ENCODE measurements around the gene RC3H2.
"Not testable (repeated sequence)": the region's sequence is repeated elsewhere in the genome, so short reads cannot be mapped to it uniquely, and the experiment has no call there.

RC3H2 gene

GRCh38 chr9:122837266-122837850 is 67.8 kb downstream of the RC3H2 start:
- DNase-seq: no peak

- no peak for DNase-seq
Measured at GRCh38 chr9:122835313-122835731, 69.8 kb downstream of the RC3H2 start.

- no peak for DNase-seq
Measured at GRCh38 chr9:122832194-122832593, 73.0 kb downstream of the RC3H2 start.

- DNase-seq: not testable (repeated sequence)
Measured at GRCh38 chr9:122828965-122829284, 76.2 kb downstream of the RC3H2 start.

GRCh38 chr9:122827761-122828093 is 77.4 kb downstream of the RC3H2 start:
- peak; percentile 36 for DNase-seq

- DNase-seq: no peak
Measured at GRCh38 chr9:122822938-122823337, 82.2 kb downstream of the RC3H2 start.

GRCh38 chr9:122822056-122822455 is 83.1 kb downstream of the RC3H2 start:
- no peak for DNase-seq

- DNase-seq: no peak
Measured at GRCh38 chr9:122821278-122821943, 83.7 kb downstream of the RC3H2 start.

- no peak for DNase-seq
Measured at GRCh38 chr9:122820490-122820845, 84.7 kb downstream of the RC3H2 start.

GRCh38 chr9:122819791-122820489 is 85.2 kb downstream of the RC3H2 start:
- DNase-seq: no peak

GRCh38 chr9:122819326-122819725 is 85.8 kb downstream of the RC3H2 start:
- no peak for DNase-seq

- DNase-seq: no peak
Measured at GRCh38 chr9:122816163-122816867, 88.8 kb downstream of the RC3H2 start.

GRCh38 chr9:122815544-122815943 is 89.6 kb downstream of the RC3H2 start:
- DNase-seq: no peak

GRCh38 chr9:122814545-122814944 is 90.6 kb downstream of the RC3H2 start:
- DNase-seq: no peak

GRCh38 chr9:122812736-122813135 is 92.4 kb downstream of the RC3H2 start:
- no peak for DNase-seq

- DNase-seq: peak; percentile 76
Measured at GRCh38 chr9:122810306-122810946, 94.7 kb downstream of the RC3H2 start.

GRCh38 chr9:122809261-122809660 is 95.9 kb downstream of the RC3H2 start:
- not testable (repeated sequence) for DNase-seq

- no peak for DNase-seq
Measured at GRCh38 chr9:122808141-122808540, 97.0 kb downstream of the RC3H2 start.

GRCh38 chr9:122807271-122807900 is 97.8 kb downstream of the RC3H2 start:
- DNase-seq: no peak

GRCh38 chr9:122806661-122807060 is 98.5 kb downstream of the RC3H2 start:
- DNase-seq: no peak

- no peak for DNase-seq
Measured at GRCh38 chr9:122800066-122801060, 104.8 kb downstream of the RC3H2 start, which contains the start of gene OR1K1. TSS of gene OR1K1 (plus strand) at chr9:122800123. CDS start at chr9:122800123, 0 bp downstream.
